ENCODE results near the gene CRACDL.

Gene CRACDL

GRCh38 chr2:98947554-98947953 lies 11.5 kb upstream of the CRACDL start:
- H3K4me3 ChIP-seq (replicated peaks; ENCODE audit: low read depth, low read length) = no peak overlapping the region
- no peak for TF ChIP-seq CTCF (IDR thresholded peaks at IDR 0.05; ENCODE audit: low read depth, low read length, missing control alignments)
- DNase-seq (ENCODE audit: extremely low read depth, low read depth) = no peak

DNA sequence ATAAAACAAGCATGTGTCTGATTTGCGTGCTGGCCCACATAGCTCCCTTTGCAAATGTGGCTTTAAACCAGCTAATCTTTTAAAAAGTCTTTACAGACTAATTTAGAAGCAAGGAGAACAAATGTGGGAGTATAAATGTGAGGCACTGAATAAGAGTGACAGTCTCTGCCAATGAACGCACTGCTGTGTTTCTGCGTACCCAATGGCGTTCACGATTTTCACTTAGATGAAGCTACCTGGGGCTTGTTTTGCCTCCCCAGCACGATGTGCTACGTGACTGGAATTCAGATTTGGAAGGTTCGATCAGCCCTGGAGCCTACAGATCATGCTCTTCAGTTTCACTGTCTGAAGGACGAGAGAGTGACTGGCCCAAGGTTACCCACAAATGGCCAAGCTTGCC lies 10.8 kb upstream of the CRACDL start:
- H3K4me3 ChIP-seq (replicated peaks; ENCODE audit: low read depth, low read length) = no peak overlapping the region
- DNase-seq (ENCODE audit: extremely low read depth, low read depth) = no peak
- no peak for TF ChIP-seq CTCF (IDR thresholded peaks at IDR 0.05; ENCODE audit: low read depth, low read length, missing control alignments)

DNA sequence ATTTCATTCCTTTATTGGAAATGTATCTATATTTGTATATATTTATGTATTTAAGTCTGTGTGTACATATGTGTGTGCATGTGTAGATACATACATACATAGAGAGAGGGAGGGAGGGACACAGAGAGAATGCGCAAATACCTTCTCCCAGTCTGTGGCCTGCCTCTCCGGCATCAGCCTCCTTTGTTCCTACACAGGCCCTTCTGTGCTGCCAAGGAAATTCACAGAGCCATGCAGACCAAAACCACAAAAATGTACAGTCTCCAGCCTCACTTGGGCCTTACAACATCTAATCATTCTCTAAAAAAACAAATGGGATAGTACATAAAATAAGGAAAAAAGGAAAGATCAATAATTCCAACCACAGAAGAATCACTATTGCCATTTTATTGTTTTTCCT lies 8.8 kb upstream of the CRACDL start:
- no peak for DNase-seq (ENCODE audit: extremely low read depth, low read depth)
- no peak for TF ChIP-seq CTCF (IDR thresholded peaks at IDR 0.05; ENCODE audit: low read depth, low read length, missing control alignments)
- no peak overlapping the region for H3K4me3 ChIP-seq (replicated peaks; ENCODE audit: low read depth, low read length)

GRCh38 chr2:98940102-98940501 lies 4.1 kb upstream of the CRACDL start:
- TF ChIP-seq CTCF (IDR thresholded peaks at IDR 0.05; ENCODE audit: low read depth, low read length, missing control alignments) = no peak
- H3K4me3 ChIP-seq (replicated peaks; ENCODE audit: low read depth, low read length) = no peak overlapping the region
- DNase-seq (ENCODE audit: extremely low read depth, low read depth) = no peak

DNA sequence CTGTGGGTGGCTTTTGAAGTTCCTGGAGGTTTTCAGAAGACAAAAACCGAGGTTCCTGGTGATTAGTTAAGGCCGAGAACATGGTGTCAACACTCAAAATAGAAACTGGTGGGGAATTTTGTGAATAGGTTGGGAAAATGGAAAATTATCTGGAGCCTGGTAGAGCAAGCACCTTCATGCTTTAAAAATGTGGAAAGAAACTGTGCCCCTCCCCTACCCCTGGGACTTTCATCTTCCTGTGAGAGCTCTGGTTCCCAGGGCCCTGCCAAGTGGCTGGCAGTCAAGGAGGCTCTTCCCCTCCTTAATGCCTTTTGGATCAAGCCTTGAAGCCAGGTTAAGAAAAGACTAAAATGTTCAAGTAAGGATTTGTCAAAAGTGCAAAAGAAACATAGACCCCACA lies 1.9 kb upstream of the CRACDL start:
- no peak for TF ChIP-seq CTCF (IDR thresholded peaks at IDR 0.05; ENCODE audit: low read depth, low read length, missing control alignments)
- H3K4me3 ChIP-seq (replicated peaks; ENCODE audit: low read depth, low read length) = no peak overlapping the region
- no peak for DNase-seq (ENCODE audit: extremely low read depth, low read depth)

- TF ChIP-seq CTCF (IDR thresholded peaks at IDR 0.05; ENCODE audit: low read depth, low read length, missing control alignments) = no peak
- DNase-seq (ENCODE audit: extremely low read depth, low read depth) = no peak
- no peak overlapping the region for H3K4me3 ChIP-seq (replicated peaks; ENCODE audit: low read depth, low read length)
These were observed 627 bp upstream of the CRACDL start for GRCh38 chr2:98936353-98937351.
